Measurements from ENCODE around the gene TRAK1.
A peak's percentile ranks its signal among the peaks of the same experiment; 100 is the strongest.

TRAK1 gene

DNA sequence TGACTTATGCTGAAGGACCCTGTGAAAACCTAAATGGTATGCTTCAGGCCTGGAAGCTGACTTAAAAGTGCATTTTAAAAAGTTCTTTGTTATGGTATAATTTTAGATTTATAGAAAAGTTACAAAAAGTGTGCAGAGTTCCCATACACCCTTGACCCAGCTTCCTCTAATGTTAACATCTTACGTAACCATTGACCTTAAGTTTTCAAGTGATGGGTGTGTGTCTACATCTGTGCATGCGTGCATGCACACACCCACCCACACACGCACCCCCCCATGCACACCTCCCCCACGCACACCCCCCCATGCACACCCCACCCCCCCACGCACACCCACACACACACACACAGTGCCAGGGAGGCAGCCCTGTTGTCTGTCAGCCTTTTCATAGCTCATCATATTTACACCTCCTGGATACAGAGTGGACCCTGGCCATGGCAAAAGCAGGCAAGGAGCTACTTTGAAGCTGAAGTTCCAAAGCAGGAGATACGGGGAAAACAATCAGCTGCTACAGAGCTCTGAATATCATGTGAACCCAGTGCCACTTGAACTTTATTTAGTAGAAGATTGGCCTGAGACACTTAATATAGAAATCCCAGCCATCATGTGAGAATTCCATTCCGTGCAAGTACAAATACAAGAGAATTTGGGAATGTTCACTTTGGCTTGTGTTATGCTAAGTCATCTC, 30.0 kb upstream of the TRAK1 start:
- no peak overlapping the region for H3K4me3 ChIP-seq (replicated peaks; ENCODE audit: low read depth, low read length)
- no peak for DNase-seq (ENCODE audit: extremely low read depth, low read depth)
- TF ChIP-seq, protein P1, sequence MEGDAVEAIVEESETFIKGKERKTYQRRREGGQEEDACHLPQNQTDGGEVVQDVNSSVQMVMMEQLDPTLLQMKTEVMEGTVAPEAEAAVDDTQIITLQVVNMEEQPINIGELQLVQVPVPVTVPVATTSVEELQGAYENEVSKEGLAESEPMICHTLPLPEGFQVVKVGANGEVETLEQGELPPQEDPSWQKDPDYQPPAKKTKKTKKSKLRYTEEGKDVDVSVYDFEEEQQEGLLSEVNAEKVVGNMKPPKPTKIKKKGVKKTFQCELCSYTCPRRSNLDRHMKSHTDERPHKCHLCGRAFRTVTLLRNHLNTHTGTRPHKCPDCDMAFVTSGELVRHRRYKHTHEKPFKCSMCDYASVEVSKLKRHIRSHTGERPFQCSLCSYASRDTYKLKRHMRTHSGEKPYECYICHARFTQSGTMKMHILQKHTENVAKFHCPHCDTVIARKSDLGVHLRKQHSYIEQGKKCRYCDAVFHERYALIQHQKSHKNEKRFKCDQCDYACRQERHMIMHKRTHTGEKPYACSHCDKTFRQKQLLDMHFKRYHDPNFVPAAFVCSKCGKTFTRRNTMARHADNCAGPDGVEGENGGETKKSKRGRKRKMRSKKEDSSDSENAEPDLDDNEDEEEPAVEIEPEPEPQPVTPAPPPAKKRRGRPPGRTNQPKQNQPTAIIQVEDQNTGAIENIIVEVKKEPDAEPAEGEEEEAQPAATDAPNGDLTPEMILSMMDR (IDR thresholded peaks at IDR 0.05; ENCODE audit: low read depth, low read length, missing control alignments), result no peak

DNA sequence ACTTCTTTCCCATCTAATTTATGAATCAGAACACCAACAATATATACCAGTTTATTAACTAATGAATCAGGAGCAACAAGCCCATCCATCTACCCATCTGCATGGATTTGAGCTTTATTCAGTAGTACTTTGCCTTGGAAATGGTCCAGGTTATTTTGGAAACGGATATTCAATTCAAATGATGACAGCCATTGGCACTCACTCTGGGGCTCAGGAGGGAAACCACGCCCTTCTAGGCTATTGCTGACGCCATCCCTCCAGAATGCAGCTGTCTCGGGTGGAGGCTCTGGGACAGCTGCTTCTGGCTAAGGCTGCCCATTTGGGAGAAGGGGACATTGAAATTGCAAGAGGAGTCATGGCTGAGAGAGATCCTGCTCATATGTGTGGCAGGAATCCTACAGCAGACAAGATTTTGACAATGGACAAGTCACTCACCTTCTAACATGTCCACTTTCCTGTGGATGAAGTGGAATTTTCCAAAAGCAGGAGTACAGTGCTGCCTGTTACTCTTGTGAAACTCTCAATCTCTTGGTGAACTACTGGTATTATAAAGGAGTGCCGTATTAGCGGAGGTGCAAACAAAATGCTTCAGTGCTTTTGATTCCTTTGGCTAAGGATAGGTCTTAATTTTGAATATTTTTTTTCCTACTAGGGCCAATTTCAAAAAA, 29.3 kb upstream of the TRAK1 start:
- TF ChIP-seq, protein P1 (IDR thresholded peaks at IDR 0.05; ENCODE audit: low read depth, low read length, missing control alignments), result no peak
- H3K4me3 ChIP-seq (replicated peaks; ENCODE audit: low read depth, low read length), result no peak overlapping the region
- peak; percentile 81 for DNase-seq (ENCODE audit: extremely low read depth, low read depth)

DNA sequence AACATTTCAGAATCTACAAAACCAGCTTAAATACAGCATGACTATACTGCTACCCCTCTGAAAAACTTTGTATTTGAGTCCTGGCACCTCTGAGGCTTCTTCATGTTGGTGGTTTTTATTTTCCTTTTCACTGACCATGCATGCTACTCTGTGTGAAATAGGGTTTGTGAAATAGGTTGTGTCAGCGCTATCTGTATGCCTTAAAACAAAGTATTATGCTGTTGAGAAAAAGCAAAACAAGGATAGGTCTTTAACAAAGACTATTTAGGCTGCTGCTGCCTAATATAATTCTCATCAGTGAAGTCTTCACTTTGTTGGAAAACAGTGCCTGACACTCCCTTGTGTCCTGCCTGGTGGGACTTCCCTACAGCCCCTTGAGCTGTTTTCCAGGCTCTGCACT, 28.7 kb upstream of the TRAK1 start:
- no peak overlapping the region for H3K4me3 ChIP-seq (replicated peaks; ENCODE audit: low read depth, low read length)
- no peak for DNase-seq (ENCODE audit: extremely low read depth, low read depth)
- TF ChIP-seq, protein P1 (IDR thresholded peaks at IDR 0.05; ENCODE audit: low read depth, low read length, missing control alignments), result no peak

DNA sequence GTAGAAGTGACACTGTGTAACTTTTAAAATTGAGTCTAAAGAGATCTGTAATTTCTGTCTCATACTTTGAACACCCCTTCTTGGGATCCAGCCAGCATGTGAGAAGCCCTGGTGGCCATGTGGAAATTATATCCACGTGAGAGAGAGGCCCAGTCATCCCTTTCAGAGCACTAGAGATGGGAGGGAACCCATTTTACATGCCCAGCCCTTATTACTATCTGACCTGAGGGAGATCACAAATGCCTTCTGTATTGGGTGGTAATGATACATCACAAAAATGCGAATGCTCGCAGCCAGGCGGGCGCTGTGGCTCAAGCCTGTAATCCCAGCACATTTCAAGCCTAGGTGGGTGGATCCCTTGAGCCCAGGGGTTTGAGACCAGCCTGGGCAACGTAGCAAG, 27.3 kb upstream of the TRAK1 start:
- TF ChIP-seq, protein P1 (IDR thresholded peaks at IDR 0.05; ENCODE audit: low read depth, low read length, missing control alignments), result no peak
- no peak overlapping the region for H3K4me3 ChIP-seq (replicated peaks; ENCODE audit: low read depth, low read length)
- DNase-seq (ENCODE audit: extremely low read depth, low read depth), result peak; percentile 81

DNA sequence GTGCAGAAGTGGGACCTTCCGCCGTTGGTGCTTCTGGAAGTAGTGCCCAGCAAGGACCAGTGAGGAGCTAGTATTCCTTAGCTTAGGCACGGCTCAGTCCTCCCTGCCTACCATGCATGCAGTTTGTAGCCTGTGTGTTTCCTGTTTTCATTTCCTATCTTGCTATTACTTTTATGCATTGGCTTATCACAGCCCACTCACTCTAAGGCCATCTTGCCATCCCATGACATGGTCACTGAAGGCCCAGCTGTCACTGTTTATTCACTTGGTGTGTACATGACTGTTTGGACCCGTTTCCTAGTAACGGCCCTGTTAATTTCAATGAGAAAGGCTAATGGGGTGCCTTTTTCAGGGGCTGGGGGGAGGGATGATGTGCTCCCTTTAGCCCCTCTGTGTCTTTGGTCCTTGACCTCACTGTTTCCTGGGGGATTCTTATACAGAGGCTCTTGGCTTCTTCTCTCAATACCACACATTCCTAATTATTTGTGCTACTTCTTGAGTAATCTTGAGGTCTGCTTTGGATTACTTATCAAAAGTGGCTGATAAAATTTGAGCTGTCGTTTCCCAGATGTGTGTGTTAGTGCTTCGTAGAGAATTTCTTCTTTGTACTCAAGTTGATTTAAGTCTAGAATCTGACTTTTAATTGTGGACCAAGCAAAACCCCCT, 24.5 kb upstream of the TRAK1 start:
- H3K4me3 ChIP-seq (replicated peaks; ENCODE audit: low read depth, low read length), result no peak overlapping the region
- TF ChIP-seq, protein P1 (IDR thresholded peaks at IDR 0.05; ENCODE audit: low read depth, low read length, missing control alignments), result no peak
- no peak for DNase-seq (ENCODE audit: extremely low read depth, low read depth)

DNA sequence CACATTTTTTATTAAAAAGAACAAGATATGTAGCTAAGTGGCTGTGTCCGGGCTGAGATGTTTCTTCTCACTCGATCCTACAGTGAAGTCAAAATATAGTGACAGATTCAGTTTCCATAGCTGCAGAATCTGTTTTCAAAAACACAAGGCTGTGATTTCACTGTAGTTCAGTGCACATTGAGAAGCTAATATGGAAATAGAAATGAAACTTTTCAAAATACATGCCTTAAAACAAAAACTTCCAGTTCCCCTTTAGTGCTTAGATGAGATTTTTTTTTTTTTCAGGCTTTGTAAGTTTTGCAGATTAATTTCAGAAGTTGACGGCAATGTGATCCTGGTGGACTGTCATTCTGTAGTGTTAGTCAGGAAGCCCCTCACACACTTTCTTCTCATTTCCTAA, 23.8 kb upstream of the TRAK1 start:
- no peak for DNase-seq (ENCODE audit: extremely low read depth, low read depth)
- TF ChIP-seq, protein P1 (IDR thresholded peaks at IDR 0.05; ENCODE audit: low read depth, low read length, missing control alignments), result no peak
- no peak overlapping the region for H3K4me3 ChIP-seq (replicated peaks; ENCODE audit: low read depth, low read length)
